ENCODE data around the gene LIFR.
"Not testable (repeated sequence)": the region's sequence is repeated elsewhere in the genome, so short reads cannot be mapped to it uniquely, and the experiment has no call there.

The LIFR gene

GRCh38 chr5:38524022-38524421 lies 32.4 kb downstream of the LIFR start:
- Histone ChIP-seq H3K36me3 (ENCODE audit: insufficient read depth, low read length) (no peaks in the 10 kb centered on the region), H3K4me2 (ENCODE audit: insufficient read depth, low read length) (no peak overlapping the region), H3K79me2 (ENCODE audit: insufficient read depth, low read length) (no peaks in the 10 kb centered on the region), H4K20me1 (ENCODE audit: insufficient read depth, low read length) (no peaks in the 10 kb centered on the region), H3K9me3 (ENCODE audit: insufficient read depth, low read length, severe bottlenecking) (no peaks in the 10 kb centered on the region), H3K4me3 (ENCODE audit: low read depth in 1 of 2, low read length in 2 of 2) (no peak overlapping the region), H3K4me1 (ENCODE audit: insufficient read depth, low read length) (no peaks in the 10 kb centered on the region), H3K9ac (ENCODE audit: low read depth, low read length) (no peak overlapping the region), H2AFZ (ENCODE audit: low read depth, low read length) (no peak overlapping the region), H3K27me3 (ENCODE audit: insufficient read depth, low read length, poor library complexity) (peaks cover 18% of the 10 kb centered on the region), H3K27ac (ENCODE audit: low read length) (no peak overlapping the region)
- DNase-seq: no peak
- TF ChIP-seq EZH2 (IDR thresholded peaks at IDR 0.05; ENCODE audit: borderline replicate concordance, low read depth, low read length, severe bottlenecking): no peak
- no peak for TF ChIP-seq CTCF (IDR thresholded peaks at IDR 0.05; ENCODE audit: borderline replicate concordance, extremely low read depth, low read length, poor library complexity, severe bottlenecking)
- ATAC-seq (ENCODE audit: insufficient read depth, low read depth): no peak

GRCh38 chr5:38519476-38519875 lies 37.0 kb downstream of the LIFR start:
- TF ChIP-seq CTCF (IDR thresholded peaks at IDR 0.05; ENCODE audit: borderline replicate concordance, extremely low read depth, low read length, poor library complexity, severe bottlenecking) (no peak), EZH2 (IDR thresholded peaks at IDR 0.05; ENCODE audit: borderline replicate concordance, low read depth, low read length, severe bottlenecking) (no peak)
- DNase-seq: no peak
- H4K20me1 ChIP-seq (ENCODE audit: insufficient read depth, low read length): no peaks in the 10 kb centered on the region
- no peak overlapping the region for H2AFZ ChIP-seq (ENCODE audit: low read depth, low read length)
- H3K4me1 ChIP-seq (ENCODE audit: insufficient read depth, low read length): no peaks in the 10 kb centered on the region
- H3K27me3 ChIP-seq (ENCODE audit: insufficient read depth, low read length, poor library complexity): peaks cover 6% of the 10 kb centered on the region
- H3K79me2 ChIP-seq (ENCODE audit: insufficient read depth, low read length): no peaks in the 10 kb centered on the region
- H3K4me2 ChIP-seq (ENCODE audit: insufficient read depth, low read length): no peak overlapping the region
- ATAC-seq (ENCODE audit: insufficient read depth, low read depth): no peak
- H3K4me3 ChIP-seq (ENCODE audit: low read depth in 1 of 2, low read length in 2 of 2): no peak overlapping the region
- no peaks in the 10 kb centered on the region for H3K9me3 ChIP-seq (ENCODE audit: insufficient read depth, low read length, severe bottlenecking)
- no peak overlapping the region for H3K9ac ChIP-seq (ENCODE audit: low read depth, low read length)
- no peak overlapping the region for H3K27ac ChIP-seq (ENCODE audit: low read length)
- no peaks in the 10 kb centered on the region for H3K36me3 ChIP-seq (ENCODE audit: insufficient read depth, low read length)

GRCh38 chr5:38518341-38518740 lies 38.1 kb downstream of the LIFR start:
- Histone ChIP-seq H3K4me2 (ENCODE audit: insufficient read depth, low read length) (no peak overlapping the region), H4K20me1 (ENCODE audit: insufficient read depth, low read length) (no peaks in the 10 kb centered on the region), H3K27me3 (ENCODE audit: insufficient read depth, low read length, poor library complexity) (peaks cover under 1% of the 10 kb centered on the region), H3K9ac (ENCODE audit: low read depth, low read length) (no peak overlapping the region), H3K4me1 (ENCODE audit: insufficient read depth, low read length) (no peaks in the 10 kb centered on the region), H2AFZ (ENCODE audit: low read depth, low read length) (no peak overlapping the region), H3K36me3 (ENCODE audit: insufficient read depth, low read length) (no peaks in the 10 kb centered on the region), H3K79me2 (ENCODE audit: insufficient read depth, low read length) (no peaks in the 10 kb centered on the region), H3K9me3 (ENCODE audit: insufficient read depth, low read length, severe bottlenecking) (no peaks in the 10 kb centered on the region), H3K4me3 (ENCODE audit: low read depth in 1 of 2, low read length in 2 of 2) (no peak overlapping the region), H3K27ac (ENCODE audit: low read length) (no peak overlapping the region)
- ATAC-seq (ENCODE audit: insufficient read depth, low read depth): no peak
- DNase-seq: no peak
- TF ChIP-seq CTCF (IDR thresholded peaks at IDR 0.05; ENCODE audit: borderline replicate concordance, extremely low read depth, low read length, poor library complexity, severe bottlenecking): no peak
- TF ChIP-seq EZH2 (IDR thresholded peaks at IDR 0.05; ENCODE audit: borderline replicate concordance, low read depth, low read length, severe bottlenecking): no peak

GRCh38 chr5:38516649-38517048 lies 39.8 kb downstream of the LIFR start:
- not testable (repeated sequence) for H3K9ac ChIP-seq (ENCODE audit: low read depth, low read length); H3K4me3 ChIP-seq (ENCODE audit: low read depth in 1 of 2, low read length in 2 of 2); H3K27ac ChIP-seq (ENCODE audit: low read length); H3K27me3 ChIP-seq (ENCODE audit: insufficient read depth, low read length, poor library complexity); H3K4me1 ChIP-seq (ENCODE audit: insufficient read depth, low read length); ATAC-seq (ENCODE audit: insufficient read depth, low read depth); DNase-seq; H3K9me3 ChIP-seq (ENCODE audit: insufficient read depth, low read length, severe bottlenecking); H3K79me2 ChIP-seq (ENCODE audit: insufficient read depth, low read length); H3K36me3 ChIP-seq (ENCODE audit: insufficient read depth, low read length); H3K4me2 ChIP-seq (ENCODE audit: insufficient read depth, low read length); H4K20me1 ChIP-seq (ENCODE audit: insufficient read depth, low read length); H2AFZ ChIP-seq (ENCODE audit: low read depth, low read length)

All from DND-41 (cell line).